Activated CD4-positive, alpha-beta T cell treated with anti-CD3 and anti-CD28 coated beads, Interleukin-2, amount 50 U/mL, for 1 hour (primary cell): ENCODE results near the gene ZMYND12.

Experiments used
- DNase-seq: peaks from one replicate; pipeline ENCODE4 v3.0.0-alpha.2; 2020

Gene ZMYND12

DNA sequence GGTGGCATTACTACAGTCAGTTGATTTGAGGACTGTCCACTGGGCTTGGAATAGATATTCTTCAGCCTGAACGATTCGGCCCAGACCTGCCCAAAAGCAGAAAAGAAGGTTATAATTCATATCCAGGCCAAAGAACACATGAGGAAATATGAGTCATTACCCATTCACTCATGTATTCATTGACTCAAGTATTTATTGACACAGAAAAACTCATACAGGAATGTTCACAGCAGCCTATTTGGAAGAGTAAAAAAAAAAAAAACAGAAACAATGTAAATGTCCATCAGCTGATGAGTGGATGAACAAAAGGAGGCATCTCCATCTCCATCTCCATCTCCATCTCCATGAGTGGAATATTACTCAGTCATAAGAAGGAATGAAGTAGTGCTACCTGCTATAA, 15.9 kb downstream of the ZMYND12 start:
- DNase-seq: no peak

DNA sequence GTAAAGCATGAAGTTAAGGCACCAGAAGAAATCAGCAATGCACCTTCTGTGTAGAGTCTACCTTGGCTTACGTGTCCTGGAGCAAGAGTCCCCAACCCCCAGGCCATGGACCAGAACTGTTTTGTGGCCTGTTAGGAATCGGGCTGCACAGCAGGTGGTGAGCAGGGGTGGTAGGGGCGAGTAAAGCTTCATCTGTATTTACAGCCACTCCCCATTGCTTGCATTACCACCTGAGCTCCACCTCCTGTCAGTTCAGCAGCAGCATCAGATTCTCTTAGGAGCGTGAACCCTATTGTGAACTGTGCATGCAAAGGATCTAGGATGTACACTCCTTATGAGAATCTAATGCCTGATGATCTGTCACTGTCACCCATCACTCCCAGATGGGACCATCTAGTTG, 21.5 kb downstream of the ZMYND12 start:
- DNase-seq: no peak

DNA sequence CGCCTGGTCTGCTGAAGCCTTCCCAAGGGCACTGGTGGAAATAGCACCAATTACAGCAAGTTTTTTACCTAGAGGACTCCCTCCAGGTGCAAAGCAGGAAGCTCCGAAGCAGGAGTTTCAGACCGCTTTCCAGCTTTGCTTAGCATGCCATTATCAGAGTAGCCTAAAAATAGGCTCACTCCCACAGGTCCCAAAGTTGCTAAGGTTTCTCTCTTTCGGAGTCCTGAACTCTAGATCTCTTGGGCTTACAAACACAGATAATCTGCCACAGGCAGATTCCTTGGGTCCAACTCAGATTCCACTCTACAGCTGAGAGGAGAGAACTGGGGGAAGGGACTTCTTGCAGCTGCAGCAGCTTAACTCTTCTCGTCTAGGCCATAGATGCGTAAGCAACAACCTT, 22.5 kb downstream of the ZMYND12 start:
- DNase-seq: no peak

GRCh38 chr1:42432714-42433113, 23.1 kb downstream of the ZMYND12 start:
- no peak for DNase-seq

- DNase-seq: no peak
These were observed 24.3 kb downstream of the ZMYND12 start for GRCh38 chr1:42431514-42431913.

DNA sequence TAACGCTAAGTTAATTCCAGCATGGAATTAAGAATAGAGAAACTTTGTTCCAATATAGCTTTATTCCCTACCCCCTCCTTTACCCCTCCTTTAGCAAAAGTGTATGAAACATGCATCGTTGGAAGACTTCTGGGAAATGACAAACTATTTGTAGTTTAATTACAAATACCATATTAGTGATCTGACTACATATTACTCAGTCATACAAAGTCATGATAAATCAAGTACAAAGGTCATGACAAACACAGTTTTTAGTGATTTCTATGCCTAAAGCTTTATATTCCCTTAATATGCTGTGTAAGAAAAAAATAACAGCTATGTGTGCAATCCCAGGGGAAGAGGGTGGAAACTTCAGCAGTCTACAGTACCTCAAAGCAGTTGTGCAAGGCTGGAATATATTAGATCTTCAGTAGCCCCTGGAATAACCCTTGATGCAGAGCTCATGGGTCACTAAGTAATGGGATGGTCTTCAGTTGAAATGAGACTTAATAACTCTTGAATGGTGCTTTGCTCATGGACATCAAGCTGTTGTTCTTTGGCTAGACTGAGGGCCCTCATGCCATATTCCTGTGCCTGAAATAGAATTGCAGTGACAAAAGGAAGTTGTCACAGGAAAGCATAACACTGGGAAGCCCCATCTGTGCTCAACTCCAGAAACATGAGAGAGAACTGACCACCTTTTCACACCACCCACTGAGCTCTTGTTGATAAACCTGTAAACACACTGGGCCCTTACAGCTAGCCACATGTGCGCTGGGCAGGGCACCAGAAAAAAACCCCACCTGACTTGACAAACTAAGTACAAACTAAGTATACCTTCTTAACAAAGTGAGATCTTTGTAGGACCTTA, 25.3 kb downstream of the ZMYND12 start:
- DNase-seq: no peak

- no peak for DNase-seq
These were observed 26.2 kb downstream of the ZMYND12 start for GRCh38 chr1:42429603-42430002.

DNA sequence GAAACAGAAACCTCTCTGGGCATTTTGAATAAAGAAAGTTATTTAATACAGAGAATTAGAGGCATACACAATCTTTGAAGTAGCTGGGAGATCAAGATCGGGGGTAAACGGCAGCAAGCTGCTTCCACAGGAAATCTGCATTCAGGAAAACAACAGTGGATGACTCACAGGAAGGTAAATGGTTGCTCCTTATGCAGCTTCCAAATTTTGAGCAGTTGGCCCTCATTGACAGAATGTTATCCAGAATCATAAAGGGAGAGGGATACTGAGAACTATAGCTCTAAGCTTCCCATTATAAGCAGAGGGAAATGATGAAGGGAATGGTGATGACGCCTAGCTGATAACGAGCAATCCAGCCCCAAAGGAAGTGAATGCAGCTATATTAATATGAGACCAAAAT, 28.6 kb downstream of the ZMYND12 start:
- DNase-seq: no peak

DNA sequence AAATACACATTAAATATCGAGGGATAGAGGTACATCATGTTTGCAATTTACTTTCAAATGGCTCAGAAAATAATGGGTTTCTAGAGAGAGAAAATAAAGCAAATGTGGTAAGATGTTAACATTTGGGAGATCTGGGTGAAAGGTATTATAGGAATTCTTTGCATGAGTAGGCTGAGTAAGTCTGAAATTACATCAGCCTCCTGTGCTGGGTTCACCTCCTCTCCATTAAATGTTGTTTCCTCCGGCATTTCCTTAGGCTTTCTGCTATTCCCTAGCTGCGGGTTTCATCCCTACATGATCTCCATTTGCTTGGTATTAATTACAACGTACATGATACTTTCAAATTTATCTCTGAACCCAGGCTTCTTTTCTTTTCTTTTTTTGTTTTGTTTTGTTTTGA, 31.6 kb downstream of the ZMYND12 start:
- no peak for DNase-seq

GRCh38 chr1:42423681-42424080, 32.1 kb downstream of the ZMYND12 start:
- no peak for DNase-seq

DNA sequence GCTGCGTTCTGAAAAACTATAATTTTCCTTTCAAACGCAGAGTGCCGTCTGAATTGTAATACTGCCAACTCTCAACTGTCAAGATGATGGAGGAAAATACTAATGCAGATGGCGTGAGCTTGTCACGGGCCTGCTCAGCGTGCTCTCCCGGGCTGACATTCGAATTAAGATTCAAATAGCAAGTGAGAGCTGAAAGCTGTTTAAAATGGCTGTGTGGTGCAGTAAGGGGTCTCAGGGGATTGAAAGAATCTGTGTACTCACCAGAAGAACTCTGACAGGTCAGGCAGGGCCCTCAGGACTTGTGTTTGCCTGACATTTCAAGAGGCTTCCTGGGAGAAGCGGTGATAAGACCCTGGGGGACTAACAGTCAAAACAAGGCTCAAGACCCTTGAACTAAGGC, 33.1 kb downstream of the ZMYND12 start:
- DNase-seq: no peak

GRCh38 chr1:42420911-42421585, 34.8 kb downstream of the ZMYND12 start:
- no peak for DNase-seq

- DNase-seq: no peak
These were observed 35.7 kb downstream of the ZMYND12 start for GRCh38 chr1:42420121-42420520.

DNA sequence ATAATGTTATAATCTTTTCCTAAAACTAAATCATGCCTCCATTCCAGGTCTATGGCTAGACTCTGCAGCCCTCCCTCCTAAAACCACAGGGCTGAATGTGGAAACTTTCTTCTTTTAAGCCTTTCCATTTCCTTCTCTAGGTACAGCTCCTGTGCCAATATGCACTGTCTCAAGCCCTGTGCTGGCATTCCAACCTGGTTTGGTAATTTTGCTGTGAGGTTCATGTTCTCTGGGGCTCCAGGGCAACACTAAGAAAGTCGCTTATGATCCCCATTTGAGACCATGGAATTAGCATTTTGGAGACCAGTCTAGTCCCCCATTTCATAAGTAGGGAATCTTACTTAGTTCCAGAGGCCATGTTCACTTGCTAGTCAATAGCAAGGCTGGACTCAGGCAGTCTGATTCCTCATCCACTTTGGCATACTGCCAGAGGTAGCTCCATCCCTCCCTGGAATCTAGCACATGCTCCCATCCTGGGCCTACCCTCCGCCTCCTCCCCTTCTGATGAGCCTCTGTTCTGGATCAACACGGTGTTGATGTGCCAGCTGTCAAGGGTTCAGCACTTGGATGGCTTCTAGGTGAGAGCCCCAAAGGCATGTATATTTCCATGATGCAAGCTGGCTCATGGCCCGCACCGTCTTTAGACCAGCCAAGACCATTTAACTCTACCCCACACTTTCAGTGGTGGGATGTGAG, 36.5 kb downstream of the ZMYND12 start:
- no peak for DNase-seq

DNA sequence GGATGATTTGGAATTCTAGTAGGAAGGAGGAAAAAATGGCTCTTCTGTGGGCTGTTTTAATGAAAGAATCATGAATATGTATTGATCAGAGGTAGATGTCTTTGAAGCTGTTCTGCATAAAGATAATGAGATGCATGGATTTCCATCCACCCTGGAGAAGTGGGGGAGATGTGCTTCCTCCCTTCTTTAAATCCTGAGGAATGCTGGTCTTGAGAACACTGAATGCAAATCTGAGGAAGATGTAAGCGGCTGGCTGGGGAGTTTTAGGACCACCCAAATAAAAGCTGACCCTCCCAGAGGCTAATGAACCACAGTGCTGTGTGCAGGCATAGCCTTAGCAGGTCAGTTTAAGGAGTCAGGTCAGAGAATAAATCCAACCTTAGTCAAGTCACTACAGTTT, 37.3 kb downstream of the ZMYND12 start:
- no peak for DNase-seq

GRCh38 chr1:42417166-42417565, 38.7 kb downstream of the ZMYND12 start:
- DNase-seq: no peak

DNA sequence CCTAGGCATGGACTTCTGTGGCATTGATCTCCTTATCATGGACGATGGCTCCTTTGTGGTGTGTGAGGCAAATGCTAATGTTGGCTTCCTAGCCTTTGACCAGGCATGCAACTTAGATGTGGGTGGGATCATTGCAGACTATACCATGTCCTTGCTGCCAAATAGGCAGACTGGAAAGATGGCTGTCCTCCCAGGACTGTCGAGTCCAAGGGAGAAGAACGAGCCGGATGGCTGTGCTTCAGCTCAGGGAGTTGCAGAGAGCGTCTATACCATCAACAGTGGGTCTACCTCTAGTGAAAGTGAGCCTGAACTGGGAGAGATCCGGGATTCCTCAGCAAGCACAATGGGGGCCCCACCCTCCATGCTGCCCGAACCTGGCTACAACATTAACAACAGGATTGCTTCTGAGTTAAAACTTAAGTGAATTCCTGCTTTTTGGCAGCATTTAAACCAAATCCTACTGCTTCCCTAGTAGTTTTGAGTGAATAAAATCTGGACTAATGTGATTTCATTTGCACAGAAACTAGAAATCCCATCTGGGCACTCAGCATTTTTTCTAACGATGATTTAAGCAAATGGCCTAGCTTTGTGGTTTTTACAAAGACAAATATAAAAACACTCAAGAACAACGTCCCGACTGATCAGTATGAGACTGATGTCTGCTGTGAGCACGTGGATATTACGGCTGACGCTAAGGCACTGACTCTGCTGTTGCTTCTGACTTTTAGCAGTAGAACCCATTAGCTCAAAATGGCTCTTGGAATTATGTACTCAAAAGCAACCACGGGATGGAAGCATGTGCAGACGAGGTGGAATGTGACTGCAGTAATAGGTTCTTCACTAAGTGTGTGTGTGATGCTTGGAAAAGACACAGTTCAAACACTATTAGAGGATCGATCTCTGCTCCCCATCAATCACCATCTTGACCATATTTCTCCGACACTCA, 41.0 kb downstream of the ZMYND12 start:
- DNase-seq: no peak

DNA sequence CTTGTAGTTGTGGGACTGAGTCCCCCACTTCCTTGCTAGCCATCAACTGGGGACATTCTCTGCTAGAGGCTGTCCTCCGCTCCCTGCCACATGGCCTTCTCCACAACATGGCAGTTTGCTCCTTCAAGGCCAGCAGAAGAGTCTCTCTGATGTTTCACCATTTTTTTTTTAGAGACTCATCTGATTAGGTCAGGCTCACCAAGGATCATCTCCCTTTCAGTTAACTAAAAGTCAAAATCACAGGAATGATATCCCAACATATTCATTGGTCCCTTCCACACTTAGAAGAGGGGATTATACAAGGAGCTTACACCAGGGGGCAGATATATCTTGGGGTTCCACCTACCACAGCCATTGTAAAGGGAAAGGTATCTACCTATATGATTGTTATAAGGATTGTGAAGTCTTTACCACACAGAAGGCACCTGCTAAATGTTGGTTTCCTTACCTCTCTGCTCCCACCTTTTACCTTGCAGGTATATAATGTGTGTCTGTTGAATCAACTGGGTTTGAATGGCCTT, 51.9 kb downstream of the ZMYND12 start:
- no peak for DNase-seq

DNA sequence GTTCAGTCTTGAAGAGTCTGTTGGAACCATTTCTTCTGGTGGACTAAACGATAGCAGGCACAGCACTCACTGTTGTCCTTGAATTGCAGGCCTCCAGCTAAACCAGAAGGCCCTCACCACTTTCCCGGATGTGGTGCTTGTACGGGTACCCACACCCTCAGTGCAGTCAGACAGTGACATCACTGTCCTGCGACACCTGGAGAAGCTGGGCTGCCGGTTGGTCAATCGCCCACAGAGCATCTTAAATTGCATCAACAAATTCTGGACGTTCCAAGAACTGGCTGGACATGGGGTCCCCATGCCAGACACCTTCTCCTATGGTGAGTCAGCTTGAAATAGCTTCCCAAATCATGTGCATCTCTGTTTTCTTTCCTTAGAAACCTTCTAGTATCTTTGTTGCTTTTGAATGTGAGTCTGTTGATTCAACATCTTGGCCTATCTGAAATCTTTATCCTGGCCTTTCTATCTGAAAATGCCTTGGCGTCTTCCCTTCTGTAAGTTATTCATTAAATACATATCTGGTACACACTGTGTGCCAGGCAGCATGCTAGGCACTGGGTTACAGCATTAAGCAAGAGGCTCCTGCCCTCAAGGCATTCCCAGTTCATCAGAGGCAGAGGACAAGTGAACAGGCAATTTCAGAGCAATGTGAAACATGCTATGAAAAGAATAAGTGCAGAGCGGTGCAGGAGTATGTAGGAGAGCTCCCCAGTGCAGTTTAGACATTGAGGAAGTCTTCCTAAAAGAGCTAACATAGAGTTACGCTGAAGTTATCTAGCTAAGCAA, 56.3 kb downstream of the ZMYND12 start:
- DNase-seq: no peak

- DNase-seq: no peak
These were observed 62.6 kb downstream of the ZMYND12 start for GRCh38 chr1:42392967-42393848.

DNA sequence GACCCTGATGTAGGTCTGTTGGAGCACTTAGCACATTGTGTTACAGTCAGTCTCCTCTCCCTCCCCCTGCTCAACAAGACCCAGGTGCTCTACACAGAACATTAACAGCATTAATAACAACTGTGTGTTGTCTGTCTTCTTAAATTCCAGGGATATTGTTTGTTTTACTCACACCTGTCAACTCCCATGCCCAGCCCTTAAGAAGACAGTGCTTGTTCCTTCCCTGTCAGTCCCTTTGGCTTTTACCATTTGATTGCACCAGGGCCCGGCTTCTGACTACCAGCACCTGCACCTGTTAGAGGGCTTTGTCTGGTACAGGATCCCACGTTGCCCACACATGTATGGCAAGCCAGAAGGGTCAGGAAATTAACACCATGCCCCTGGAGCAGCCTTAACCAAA, 63.6 kb downstream of the ZMYND12 start:
- no peak for DNase-seq
